Esophagus squamous epithelium (tissue), 4 donors: Measurements from ENCODE around the gene DGKQ.

Source experiments
- POLR2A ChIP-seq, 4 donors: fragments of 450-650 bp; IDR thresholded peaks; one replicate each; pipeline ENCODE4 v1.6.1; 2017; ENCODE audit warnings: antibody characterized with exemption in 4 of 4, mild to moderate bottlenecking in 4 of 4, moderate library complexity in 3 of 4
- TF ChIP-seq, protein P1 (sequence below), 6 experiments: fragments of 450-650 bp in 4 of 6; fragments of 200-600 bp in 2 of 6; sonication (generic) in 2 of 6; IDR thresholded peaks; one replicate each; pipeline ENCODE4 v1.5.1; 2016 to 2019; ENCODE audit warnings: antibody characterized with exemption in 6 of 6, mild to moderate bottlenecking in 4 of 6, moderate library complexity in 4 of 6

- no peak for TF ChIP-seq POLR2A (IDR thresholded peaks at IDR 0.05)
- TF ChIP-seq, protein P1, sequence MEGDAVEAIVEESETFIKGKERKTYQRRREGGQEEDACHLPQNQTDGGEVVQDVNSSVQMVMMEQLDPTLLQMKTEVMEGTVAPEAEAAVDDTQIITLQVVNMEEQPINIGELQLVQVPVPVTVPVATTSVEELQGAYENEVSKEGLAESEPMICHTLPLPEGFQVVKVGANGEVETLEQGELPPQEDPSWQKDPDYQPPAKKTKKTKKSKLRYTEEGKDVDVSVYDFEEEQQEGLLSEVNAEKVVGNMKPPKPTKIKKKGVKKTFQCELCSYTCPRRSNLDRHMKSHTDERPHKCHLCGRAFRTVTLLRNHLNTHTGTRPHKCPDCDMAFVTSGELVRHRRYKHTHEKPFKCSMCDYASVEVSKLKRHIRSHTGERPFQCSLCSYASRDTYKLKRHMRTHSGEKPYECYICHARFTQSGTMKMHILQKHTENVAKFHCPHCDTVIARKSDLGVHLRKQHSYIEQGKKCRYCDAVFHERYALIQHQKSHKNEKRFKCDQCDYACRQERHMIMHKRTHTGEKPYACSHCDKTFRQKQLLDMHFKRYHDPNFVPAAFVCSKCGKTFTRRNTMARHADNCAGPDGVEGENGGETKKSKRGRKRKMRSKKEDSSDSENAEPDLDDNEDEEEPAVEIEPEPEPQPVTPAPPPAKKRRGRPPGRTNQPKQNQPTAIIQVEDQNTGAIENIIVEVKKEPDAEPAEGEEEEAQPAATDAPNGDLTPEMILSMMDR (IDR thresholded peaks at IDR 0.05) = no peak
Observed at GRCh38 chr4:957231-957580, 16.2 kb downstream of the DGKQ start.
